GM23338 (cell line): Measurements from ENCODE around the gene ZFP69. TPM values are rescaled to one million over a fixed set of nuclear protein-coding genes. Genes with fewer than 3 reads are reported as not detected.

Experiments
- ATAC-seq: fragments of 200-7000 bp; cut with Tn5 transposase; 3 replicates; pipeline ENCODE4 v1.9.1; 2020
- DNase-seq: peaks from one replicate; pipeline ENCODE4 v3.0.0-alpha.2; 2015; ENCODE audit warnings: low spot score
- H2AFZ ChIP-seq: fragments of 200-600 bp; sonication (generic); 2 replicates; pipeline ENCODE4 v1.8.0; 2016; ENCODE audit warnings: antibody characterized with exemption, mild to moderate bottlenecking, moderate library complexity
- H3F3A ChIP-seq: fragments of 200-600 bp; sonication (generic); replicated peaks from 2 replicates; pipeline ENCODE4 v1.8.0; 2017; ENCODE audit warnings: antibody characterized with exemption, mixed run types, low read depth
- H3K27ac ChIP-seq: fragments of 200-600 bp; sonication (generic); 2 replicates; pipeline ENCODE4 v1.6.1; 2016; ENCODE audit warnings: low read depth
- H3K27me3 ChIP-seq: fragments of 200-600 bp; sonication (generic); 2 replicates; pipeline ENCODE4 v1.8.0; 2016; ENCODE audit warnings: mild to moderate bottlenecking, mixed run types, moderate library complexity; ENCODE audit not compliant: insufficient read depth
- H3K36me3 ChIP-seq: fragments of 200-600 bp; sonication (generic); 2 replicates; pipeline ENCODE4 v1.8.0; 2016; ENCODE audit warnings: mild to moderate bottlenecking; ENCODE audit not compliant: insufficient read depth
- H3K4me1 ChIP-seq: fragments of 200-600 bp; sonication (generic); 2 replicates; pipeline ENCODE4 v1.8.0; 2016; ENCODE audit warnings: mild to moderate bottlenecking, moderate library complexity; ENCODE audit not compliant: insufficient read depth
- H3K4me2 ChIP-seq: fragments of 200-600 bp; sonication (generic); 2 replicates; pipeline ENCODE4 v1.7.1; 2017; ENCODE audit warnings: mixed run types
- H3K4me3 ChIP-seq: fragments of 200-600 bp; sonication (generic); 2 replicates; pipeline ENCODE4 v1.6.1; 2016; ENCODE audit warnings: mixed run types
- H3K79me2 ChIP-seq: fragments of 200-600 bp; sonication (generic); replicated peaks from 2 replicates; pipeline ENCODE4 v1.8.0; 2017; ENCODE audit warnings: mild to moderate bottlenecking; ENCODE audit not compliant: insufficient read depth
- H3K9me2 ChIP-seq: fragments of 200-600 bp; sonication (generic); 2 replicates; pipeline ENCODE4 v1.8.0; 2017; ENCODE audit not compliant: insufficient read depth
- H4K20me1 ChIP-seq: fragments of 200-600 bp; sonication (generic); replicated peaks from 2 replicates; pipeline ENCODE4 v1.8.0; 2017; ENCODE audit warnings: mild to moderate bottlenecking; ENCODE audit not compliant: insufficient read depth
- H3K27ac Mint-ChIP-seq: 2 replicates; pipeline ENCODE4 v1.8.0; 2020; ENCODE audit warnings: inconsistent platforms, mild to moderate bottlenecking, moderate library complexity, mixed read lengths
- H3K27me3 Mint-ChIP-seq: 3 replicates; pipeline ENCODE4 v1.8.0; 2022; ENCODE audit warnings: low read depth, mild to moderate bottlenecking, moderate library complexity, mixed read lengths, inconsistent platforms; ENCODE audit not compliant: insufficient read depth, poor library complexity
- H3K36me3 Mint-ChIP-seq: 3 replicates; pipeline ENCODE4 v1.8.0; 2021; ENCODE audit warnings: low read depth, mild to moderate bottlenecking, inconsistent platforms, moderate library complexity, mixed read lengths
- H3K4me1 Mint-ChIP-seq: 3 replicates; pipeline ENCODE4 v1.8.0; 2020; ENCODE audit warnings: mild to moderate bottlenecking, inconsistent platforms, mixed read lengths
- H3K4me3 Mint-ChIP-seq: 3 replicates; pipeline ENCODE4 v1.8.0; 2021; ENCODE audit warnings: moderate library complexity, mild to moderate bottlenecking, inconsistent platforms, mixed read lengths
- H3K9me3 Mint-ChIP-seq: 3 replicates; pipeline ENCODE4 v1.8.0; 2020; ENCODE audit warnings: moderate library complexity, mild to moderate bottlenecking, inconsistent platforms, mixed read lengths
- CREB1 ChIP-seq: fragments of 250-450 bp; sonication (Bioruptor Pico); IDR thresholded peaks from 2 replicates; pipeline ENCODE4 v1.5.0; 2020; ENCODE audit warnings: low read depth, mild to moderate bottlenecking, moderate library complexity
- EZH2 ChIP-seq: fragments of 200-600 bp; sonication (generic); IDR thresholded peaks from one replicate; pipeline ENCODE4 v1.8.0; 2017; ENCODE audit warnings: antibody characterized with exemption, mild to moderate bottlenecking, low read depth; ENCODE audit not compliant: unreplicated experiment
- EZH2phosphoT487 ChIP-seq: fragments of 200-600 bp; sonication (generic); IDR thresholded peaks from one replicate; pipeline ENCODE4 v1.8.1; 2018; ENCODE audit warnings: antibody characterized with exemption; ENCODE audit not compliant: unreplicated experiment
- JUNB ChIP-seq: IDR thresholded peaks from one replicate; pipeline ENCODE4 v1.6.1; 2016; ENCODE audit warnings: antibody characterized with exemption; ENCODE audit not compliant: unreplicated experiment
- NANOG ChIP-seq: IDR thresholded peaks from 2 replicates; pipeline ENCODE4 v1.6.1; 2016; ENCODE audit warnings: antibody characterized with exemption, borderline replicate concordance
- POLR2AphosphoS5 ChIP-seq: IDR thresholded peaks from 2 replicates; pipeline ENCODE4 v1.6.1; 2016; ENCODE audit warnings: antibody characterized with exemption, low read depth
- STAT1 ChIP-seq: IDR thresholded peaks from one replicate; pipeline ENCODE4 v1.6.1; 2016; ENCODE audit warnings: antibody characterized with exemption; ENCODE audit not compliant: unreplicated experiment
- ZNF114 ChIP-seq: fragments of 250-450 bp; sonication (Bioruptor Pico); IDR thresholded peaks from 2 replicates; pipeline ENCODE4 v1.5.0; 2020; ENCODE audit warnings: mild to moderate bottlenecking, moderate library complexity
- ZNF331 ChIP-seq: fragments of 250-450 bp; sonication (Bioruptor Pico); IDR thresholded peaks from 2 replicates; pipeline ENCODE4 v1.5.0; 2020; ENCODE audit warnings: low read depth, mild to moderate bottlenecking, moderate library complexity
- polyA plus RNA-seq: library from polyadenylated mRNA; unstranded; fragments of >200 nt; fragmentation: Nextera tagmentation; extraction: Ambion mirVana; gene quantifications from 2 replicates; pipeline ENCODE4 v1.2.1, GENCODE V29; 2016
- total RNA-seq: library from RNA; depleted of rRNA; stranded (reverse); fragments of >200 nt; shearing (Covaris generic); gene quantifications from 2 replicates; pipeline ENCODE4 v1.2.3, GENCODE V29; 2014
- TF ChIP-seq, protein P1 (sequence below): IDR thresholded peaks from one replicate; pipeline ENCODE4 v1.6.1; 2018; ENCODE audit warnings: antibody characterized with exemption; ENCODE audit not compliant: unreplicated experiment
- TF ChIP-seq, protein P2 (sequence below): IDR thresholded peaks from 2 replicates; pipeline ENCODE4 v1.6.1; 2016; ENCODE audit warnings: antibody characterized with exemption
- TF ChIP-seq, protein P3 (sequence below), 2 experiments: fragments of 200-600 bp in 1 of 2; sonication (generic) in 1 of 2; conservative IDR thresholded peaks; 2 replicates each; pipeline versions ENCODE4 v1.5.1 to v1.6.1; 2016 to 2017; ENCODE audit warnings: antibody characterized with exemption in 2 of 2, low read depth in 2 of 2, mild to moderate bottlenecking in 2 of 2, moderate library complexity in 1 of 2

Gene ZFP69
- total and polyA plus RNA-seq, 2 experiments from 2014 or later = 4.6 to 5.1 TPM

DNA sequence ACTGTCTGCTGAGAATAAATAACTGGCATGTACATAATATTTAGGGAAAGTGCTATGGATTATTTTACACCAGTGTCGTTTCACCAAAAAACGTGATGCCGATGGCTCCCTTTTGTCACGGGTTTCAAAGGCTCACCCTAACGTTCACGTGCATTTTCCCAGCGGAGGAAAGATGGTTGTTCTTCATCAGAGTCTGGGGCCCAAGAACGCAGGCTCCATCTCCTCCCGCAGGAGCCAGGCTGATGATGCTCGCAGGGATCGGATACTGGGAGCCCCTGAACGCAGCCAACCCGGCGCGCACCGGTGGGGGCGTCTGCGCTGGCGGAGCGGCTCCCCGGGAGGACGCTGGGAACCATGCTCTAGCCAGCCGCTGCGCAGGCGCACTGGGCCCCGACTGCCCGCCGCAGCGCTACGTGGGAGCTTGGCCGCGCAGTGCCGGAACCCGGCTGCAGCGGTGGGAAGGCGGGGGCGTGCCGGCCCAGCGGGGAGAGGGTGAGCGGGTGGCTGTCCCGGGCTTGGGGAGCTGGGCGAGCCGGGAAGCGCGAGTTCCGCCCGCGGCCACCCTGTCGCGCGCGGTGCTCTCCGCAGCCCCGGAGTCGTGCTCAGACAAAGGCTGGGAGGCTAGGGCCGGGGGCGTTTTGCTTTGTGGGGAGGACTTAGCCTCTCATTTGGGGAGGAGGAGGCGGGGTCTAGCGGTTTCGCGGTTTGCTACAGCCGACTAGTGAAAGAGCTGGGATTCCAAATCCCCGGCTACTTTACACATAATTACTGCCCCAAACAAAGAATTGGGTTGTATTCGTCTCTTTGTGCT lies 27.2 kb upstream of the ZFP69 start, which contains the start of gene ZFP69B:
Gene ZFP69B, plus strand, starts transcription at position 793 of the 811 bp plus-strand sequence. CDS start 486 bp downstream, outside the sequence.
- Histone ChIP-seq H4K20me1 (no peaks in the 10 kb centered on the region), H3K4me3 (peak within 1 kb of the TSS; percentile 84), H3K79me2 (peaks cover 27% of the 10 kb centered on the region), H3K27me3 (no peaks in the 10 kb centered on the region), H3K4me1 (peaks cover 16% of the 10 kb centered on the region), H3K27ac (peak within 1 kb of the TSS; percentile 86), H3F3A (no peaks in the 10 kb centered on the region), H2AFZ (peak within 1 kb of the TSS; percentile 96), H3K36me3 (peaks cover 16% of the 10 kb centered on the region; the same call in 1 of the 2 replicates), H3K4me2 (peak within 1 kb of the TSS; percentile 83), H3K9me2 (peaks cover 4% of the 10 kb centered on the region; the same call in 1 of the 2 replicates)
- DNase-seq (peak; percentile 94), ATAC-seq (peak; percentile 96)
- Mint-ChIP-seq H3K27ac (peak within 1 kb of the TSS; percentile 93), H3K4me3 (peak within 1 kb of the TSS; percentile 83), H3K9me3 (peaks cover 51% of the 10 kb centered on the region), H3K27me3 (peaks cover 10% of the 10 kb centered on the region), H3K4me1 (peaks cover 16% of the 10 kb centered on the region), H3K36me3 (peaks cover 44% of the 10 kb centered on the region)
- TF ChIP-seq ZNF331 (CRISPR knock-in tag) (no peak), CREB1 (peak; percentile 20; the same call in 1 of the 2 replicates), ZNF114 (CRISPR knock-in tag) (no peak), JUNB (no peak), STAT1 (no peak), EZH2phosphoT487 (no peak), POLR2AphosphoS5 (peak; percentile 88), EZH2 (no peak), NANOG (no peak)
- TF ChIP-seq, protein P1, sequence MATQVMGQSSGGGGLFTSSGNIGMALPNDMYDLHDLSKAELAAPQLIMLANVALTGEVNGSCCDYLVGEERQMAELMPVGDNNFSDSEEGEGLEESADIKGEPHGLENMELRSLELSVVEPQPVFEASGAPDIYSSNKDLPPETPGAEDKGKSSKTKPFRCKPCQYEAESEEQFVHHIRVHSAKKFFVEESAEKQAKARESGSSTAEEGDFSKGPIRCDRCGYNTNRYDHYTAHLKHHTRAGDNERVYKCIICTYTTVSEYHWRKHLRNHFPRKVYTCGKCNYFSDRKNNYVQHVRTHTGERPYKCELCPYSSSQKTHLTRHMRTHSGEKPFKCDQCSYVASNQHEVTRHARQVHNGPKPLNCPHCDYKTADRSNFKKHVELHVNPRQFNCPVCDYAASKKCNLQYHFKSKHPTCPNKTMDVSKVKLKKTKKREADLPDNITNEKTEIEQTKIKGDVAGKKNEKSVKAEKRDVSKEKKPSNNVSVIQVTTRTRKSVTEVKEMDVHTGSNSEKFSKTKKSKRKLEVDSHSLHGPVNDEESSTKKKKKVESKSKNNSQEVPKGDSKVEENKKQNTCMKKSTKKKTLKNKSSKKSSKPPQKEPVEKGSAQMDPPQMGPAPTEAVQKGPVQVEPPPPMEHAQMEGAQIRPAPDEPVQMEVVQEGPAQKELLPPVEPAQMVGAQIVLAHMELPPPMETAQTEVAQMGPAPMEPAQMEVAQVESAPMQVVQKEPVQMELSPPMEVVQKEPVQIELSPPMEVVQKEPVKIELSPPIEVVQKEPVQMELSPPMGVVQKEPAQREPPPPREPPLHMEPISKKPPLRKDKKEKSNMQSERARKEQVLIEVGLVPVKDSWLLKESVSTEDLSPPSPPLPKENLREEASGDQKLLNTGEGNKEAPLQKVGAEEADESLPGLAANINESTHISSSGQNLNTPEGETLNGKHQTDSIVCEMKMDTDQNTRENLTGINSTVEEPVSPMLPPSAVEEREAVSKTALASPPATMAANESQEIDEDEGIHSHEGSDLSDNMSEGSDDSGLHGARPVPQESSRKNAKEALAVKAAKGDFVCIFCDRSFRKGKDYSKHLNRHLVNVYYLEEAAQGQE = no peak
- TF ChIP-seq, protein P2, sequence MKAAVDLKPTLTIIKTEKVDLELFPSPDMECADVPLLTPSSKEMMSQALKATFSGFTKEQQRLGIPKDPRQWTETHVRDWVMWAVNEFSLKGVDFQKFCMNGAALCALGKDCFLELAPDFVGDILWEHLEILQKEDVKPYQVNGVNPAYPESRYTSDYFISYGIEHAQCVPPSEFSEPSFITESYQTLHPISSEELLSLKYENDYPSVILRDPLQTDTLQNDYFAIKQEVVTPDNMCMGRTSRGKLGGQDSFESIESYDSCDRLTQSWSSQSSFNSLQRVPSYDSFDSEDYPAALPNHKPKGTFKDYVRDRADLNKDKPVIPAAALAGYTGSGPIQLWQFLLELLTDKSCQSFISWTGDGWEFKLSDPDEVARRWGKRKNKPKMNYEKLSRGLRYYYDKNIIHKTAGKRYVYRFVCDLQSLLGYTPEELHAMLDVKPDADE = no peak
- TF ChIP-seq, protein P3, sequence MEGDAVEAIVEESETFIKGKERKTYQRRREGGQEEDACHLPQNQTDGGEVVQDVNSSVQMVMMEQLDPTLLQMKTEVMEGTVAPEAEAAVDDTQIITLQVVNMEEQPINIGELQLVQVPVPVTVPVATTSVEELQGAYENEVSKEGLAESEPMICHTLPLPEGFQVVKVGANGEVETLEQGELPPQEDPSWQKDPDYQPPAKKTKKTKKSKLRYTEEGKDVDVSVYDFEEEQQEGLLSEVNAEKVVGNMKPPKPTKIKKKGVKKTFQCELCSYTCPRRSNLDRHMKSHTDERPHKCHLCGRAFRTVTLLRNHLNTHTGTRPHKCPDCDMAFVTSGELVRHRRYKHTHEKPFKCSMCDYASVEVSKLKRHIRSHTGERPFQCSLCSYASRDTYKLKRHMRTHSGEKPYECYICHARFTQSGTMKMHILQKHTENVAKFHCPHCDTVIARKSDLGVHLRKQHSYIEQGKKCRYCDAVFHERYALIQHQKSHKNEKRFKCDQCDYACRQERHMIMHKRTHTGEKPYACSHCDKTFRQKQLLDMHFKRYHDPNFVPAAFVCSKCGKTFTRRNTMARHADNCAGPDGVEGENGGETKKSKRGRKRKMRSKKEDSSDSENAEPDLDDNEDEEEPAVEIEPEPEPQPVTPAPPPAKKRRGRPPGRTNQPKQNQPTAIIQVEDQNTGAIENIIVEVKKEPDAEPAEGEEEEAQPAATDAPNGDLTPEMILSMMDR (conservative IDR thresholded peaks at IDR 0.05; ENCODE audit: low read depth in 2 of 2) = no peak
